Measurements from ENCODE around the gene ZNF438. TPM values are rescaled to one million over a fixed set of nuclear protein-coding genes. Genes with fewer than 3 reads are reported as not detected.

ZNF438 gene
- total RNA-seq, 2 donors from 2014 or later, result 2.6 to 3.0 TPM

DNA sequence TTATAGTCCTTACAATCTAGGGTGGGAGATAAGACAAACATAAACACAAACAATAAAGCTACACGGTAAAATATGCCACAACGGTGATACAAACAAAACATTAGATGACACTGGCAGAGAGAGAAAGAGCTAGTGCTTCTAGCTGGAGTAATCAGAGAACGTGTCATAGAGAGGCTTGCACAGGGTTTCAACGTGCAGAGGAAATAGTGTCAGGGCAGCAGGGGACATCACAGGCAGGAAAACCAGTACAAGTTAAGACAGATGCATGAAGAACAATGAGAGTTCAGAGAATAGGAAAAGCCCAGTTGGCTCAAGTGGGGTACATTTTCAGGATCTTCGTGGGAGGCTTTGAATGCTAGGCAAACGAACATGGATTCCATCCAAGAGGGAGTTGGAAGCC lies 91.4 kb downstream of the ZNF438 start:
- Mint-ChIP-seq H3K27me3 (ENCODE audit: insufficient read depth) (no peaks in the 10 kb centered on the region), H3K36me3 (ENCODE audit: low read depth) (peaks cover 1% of the 10 kb centered on the region), H3K9me3 (peaks cover 6% of the 10 kb centered on the region), H3K27ac (no peak overlapping the region), H3K4me1 (no peaks in the 10 kb centered on the region), H3K4me3 (no peak overlapping the region)
- H3K4me1 ChIP-seq (ENCODE audit: control insufficient read depth, insufficient read depth, low read length), result no peaks in the 10 kb centered on the region
- H3K9ac ChIP-seq (ENCODE audit: extremely low read depth, low read length, poor library complexity, severe bottlenecking), result no peak overlapping the region
- TF ChIP-seq, protein P1, sequence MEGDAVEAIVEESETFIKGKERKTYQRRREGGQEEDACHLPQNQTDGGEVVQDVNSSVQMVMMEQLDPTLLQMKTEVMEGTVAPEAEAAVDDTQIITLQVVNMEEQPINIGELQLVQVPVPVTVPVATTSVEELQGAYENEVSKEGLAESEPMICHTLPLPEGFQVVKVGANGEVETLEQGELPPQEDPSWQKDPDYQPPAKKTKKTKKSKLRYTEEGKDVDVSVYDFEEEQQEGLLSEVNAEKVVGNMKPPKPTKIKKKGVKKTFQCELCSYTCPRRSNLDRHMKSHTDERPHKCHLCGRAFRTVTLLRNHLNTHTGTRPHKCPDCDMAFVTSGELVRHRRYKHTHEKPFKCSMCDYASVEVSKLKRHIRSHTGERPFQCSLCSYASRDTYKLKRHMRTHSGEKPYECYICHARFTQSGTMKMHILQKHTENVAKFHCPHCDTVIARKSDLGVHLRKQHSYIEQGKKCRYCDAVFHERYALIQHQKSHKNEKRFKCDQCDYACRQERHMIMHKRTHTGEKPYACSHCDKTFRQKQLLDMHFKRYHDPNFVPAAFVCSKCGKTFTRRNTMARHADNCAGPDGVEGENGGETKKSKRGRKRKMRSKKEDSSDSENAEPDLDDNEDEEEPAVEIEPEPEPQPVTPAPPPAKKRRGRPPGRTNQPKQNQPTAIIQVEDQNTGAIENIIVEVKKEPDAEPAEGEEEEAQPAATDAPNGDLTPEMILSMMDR (conservative IDR thresholded peaks at IDR 0.05), result no peak
- H3K9me3 ChIP-seq (ENCODE audit: control insufficient read depth, low read length), result no peaks in the 10 kb centered on the region
- H3K27me3 ChIP-seq (ENCODE audit: control insufficient read depth, insufficient read depth, low read length, poor library complexity, severe bottlenecking), result no peaks in the 10 kb centered on the region
- H3K36me3 ChIP-seq (ENCODE audit: control insufficient read depth, insufficient read depth, low read length), result no peaks in the 10 kb centered on the region
- H3K4me3 ChIP-seq (ENCODE audit: low read length), result no peak overlapping the region
- H3K27ac ChIP-seq (ENCODE audit: low read depth, low read length), result no peak overlapping the region
- 81 to 89% methylated on average over 6 of the region's 6 CpGs for WGBS, 2 experiments (ENCODE audit: insufficient coverage in 1 of 2, insufficient read length in 1 of 2)
- no peak for DNase-seq

DNA sequence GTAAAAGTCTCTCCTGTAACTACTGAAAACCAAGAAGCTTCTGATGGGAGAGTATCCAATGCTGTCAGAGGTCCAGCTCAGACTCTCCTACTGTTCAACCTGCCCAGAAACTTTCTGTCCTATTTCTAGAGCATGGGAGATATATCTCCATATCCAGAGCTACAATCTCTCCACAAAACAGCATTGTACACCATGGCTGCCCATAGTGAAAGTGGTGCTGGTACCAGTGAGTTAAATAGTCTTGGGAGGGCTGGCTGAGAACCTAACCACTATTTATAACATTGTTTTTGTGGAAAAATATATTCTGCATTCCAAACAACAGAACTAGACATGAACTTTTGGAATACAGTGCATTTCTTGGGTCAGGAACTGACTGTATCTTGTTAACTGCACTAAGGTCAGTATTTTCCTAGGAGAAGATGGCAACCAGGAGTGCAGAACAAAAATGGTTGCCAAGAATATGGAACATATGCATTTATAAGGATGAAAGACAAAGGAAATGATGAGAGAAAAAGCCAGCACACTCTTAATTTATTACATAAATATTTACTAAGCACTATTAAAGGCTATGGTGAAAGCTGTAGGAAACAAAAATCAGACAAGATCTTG lies 91.9 kb downstream of the ZNF438 start:
- H3K36me3 Mint-ChIP-seq (ENCODE audit: low read depth), result peaks cover 5% of the 10 kb centered on the region
- H3K4me1 ChIP-seq (ENCODE audit: control insufficient read depth, insufficient read depth, low read length), result no peaks in the 10 kb centered on the region
- DNase-seq, result no peak
- H3K9me3 Mint-ChIP-seq, result peaks cover 6% of the 10 kb centered on the region
- TF ChIP-seq, protein P1 (conservative IDR thresholded peaks at IDR 0.05), result no peak
- no peaks in the 10 kb centered on the region for H3K27me3 ChIP-seq (ENCODE audit: control insufficient read depth, insufficient read depth, low read length, poor library complexity, severe bottlenecking)
- no peak overlapping the region for H3K4me3 Mint-ChIP-seq
- no peak overlapping the region for H3K4me3 ChIP-seq (ENCODE audit: low read length)
- H3K27me3 Mint-ChIP-seq (ENCODE audit: insufficient read depth), result no peaks in the 10 kb centered on the region
- H3K36me3 ChIP-seq (ENCODE audit: control insufficient read depth, insufficient read depth, low read length), result no peaks in the 10 kb centered on the region
- no peaks in the 10 kb centered on the region for H3K9me3 ChIP-seq (ENCODE audit: control insufficient read depth, low read length)
- no peak overlapping the region for H3K27ac Mint-ChIP-seq
- H3K9ac ChIP-seq (ENCODE audit: extremely low read depth, low read length, poor library complexity, severe bottlenecking), result no peak overlapping the region
- no peaks in the 10 kb centered on the region for H3K4me1 Mint-ChIP-seq
- no peak overlapping the region for H3K27ac ChIP-seq (ENCODE audit: low read depth, low read length)

DNA sequence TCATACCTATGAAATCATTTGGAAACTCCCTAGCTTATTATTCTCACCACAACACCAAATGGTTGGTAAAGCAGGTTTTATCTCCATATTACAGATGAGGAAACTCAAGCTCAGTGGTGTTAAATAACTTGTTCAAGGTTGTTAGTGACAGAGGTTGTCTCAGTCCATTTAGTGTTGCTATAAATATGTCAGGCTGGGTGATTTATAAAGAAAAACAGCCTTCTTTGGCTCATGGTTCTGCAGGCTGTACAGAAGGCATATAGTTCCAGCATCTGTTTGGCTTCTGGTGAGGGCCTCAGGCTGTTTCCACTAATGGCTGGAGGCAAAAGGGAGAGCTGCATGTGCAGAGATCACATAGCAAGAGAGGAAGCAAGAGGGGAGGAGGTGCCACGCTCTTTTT lies 96.6 kb downstream of the ZNF438 start:
- H3K27ac ChIP-seq (ENCODE audit: low read depth, low read length), result no peak overlapping the region
- H3K27me3 ChIP-seq (ENCODE audit: control insufficient read depth, insufficient read depth, low read length, poor library complexity, severe bottlenecking), result no peaks in the 10 kb centered on the region
- peaks cover 15% of the 10 kb centered on the region for H3K36me3 Mint-ChIP-seq (ENCODE audit: low read depth)
- no peaks in the 10 kb centered on the region for H3K4me1 Mint-ChIP-seq
- no peak overlapping the region for H3K4me3 ChIP-seq (ENCODE audit: low read length)
- H3K9me3 Mint-ChIP-seq, result peaks cover 17% of the 10 kb centered on the region
- TF ChIP-seq, protein P1 (conservative IDR thresholded peaks at IDR 0.05), result no peak
- peaks cover 5% of the 10 kb centered on the region for H3K36me3 ChIP-seq (ENCODE audit: control insufficient read depth, insufficient read depth, low read length)
- no peaks in the 10 kb centered on the region for H3K27me3 Mint-ChIP-seq (ENCODE audit: insufficient read depth)
- 80 to 93% methylated on average over 1 of the region's 1 CpG for WGBS, 2 experiments (ENCODE audit: insufficient coverage in 1 of 2, insufficient read length in 1 of 2)
- H3K4me3 Mint-ChIP-seq, result no peak overlapping the region
- H3K9ac ChIP-seq (ENCODE audit: extremely low read depth, low read length, poor library complexity, severe bottlenecking), result no peak overlapping the region
- peaks cover 8% of the 10 kb centered on the region for H3K9me3 ChIP-seq (ENCODE audit: control insufficient read depth, low read length)
- H3K4me1 ChIP-seq (ENCODE audit: control insufficient read depth, insufficient read depth, low read length), result no peaks in the 10 kb centered on the region
- DNase-seq, result no peak
- no peak overlapping the region for H3K27ac Mint-ChIP-seq
